Smooth muscle cell (in vitro differentiated cells): ENCODE measurements around the gene MLF1. TPM values are rescaled to one million over a fixed set of nuclear protein-coding genes. Genes with fewer than 3 reads are reported as not detected.
"Not testable (repeated sequence)": the region's sequence is repeated elsewhere in the genome, so short reads cannot be mapped to it uniquely, and the experiment has no call there.

Experiments
- DNase-seq: peaks from one replicate; lab custom pipeline; 2025; ENCODE audit not compliant: unreplicated experiment; lab: John Stamatoyannopoulos, UW
- H2AFZ ChIP-seq: fragments of 200-600 bp; sonication (generic); 2 replicates; pipeline ENCODE4 v1.6.0; 2016; ENCODE audit warnings: antibody characterized with exemption, low read depth, mild to moderate bottlenecking
- H3F3A ChIP-seq: fragments of 200-600 bp; sonication (generic); 2 replicates; pipeline ENCODE4 v1.6.0; 2017; ENCODE audit warnings: antibody characterized with exemption, low read depth
- H3K27ac ChIP-seq: fragments of 200-600 bp; sonication (generic); 2 replicates; pipeline ENCODE4 v1.5.1; 2016; ENCODE audit warnings: low read depth, mild to moderate bottlenecking
- H3K27me3 ChIP-seq: fragments of 200-600 bp; sonication (generic); 2 replicates; pipeline ENCODE4 v1.6.1; 2016; ENCODE audit warnings: low read depth, mild to moderate bottlenecking
- H3K36me3 ChIP-seq: fragments of 200-600 bp; sonication (generic); 2 replicates; pipeline ENCODE4 v1.5.1; 2016; ENCODE audit warnings: low read depth
- H3K4me1 ChIP-seq: fragments of 200-600 bp; sonication (generic); 2 replicates; pipeline ENCODE4 v1.5.1; 2016; ENCODE audit warnings: low read depth
- H3K4me2 ChIP-seq: fragments of 200-600 bp; sonication (generic); 2 replicates; pipeline ENCODE4 v1.6.0; 2016; ENCODE audit warnings: mild to moderate bottlenecking
- H3K4me3 ChIP-seq: fragments of 200-600 bp; sonication (generic); 2 replicates; pipeline ENCODE4 v1.5.1; 2016; ENCODE audit warnings: mild to moderate bottlenecking
- H3K79me2 ChIP-seq: fragments of 200-600 bp; sonication (generic); 2 replicates; pipeline ENCODE4 v1.6.0; 2016; ENCODE audit warnings: low read depth, mild to moderate bottlenecking
- H3K9ac ChIP-seq: fragments of 200-600 bp; sonication (generic); 2 replicates; pipeline ENCODE4 v1.6.0; 2016; ENCODE audit warnings: low read depth
- H3K9me3 ChIP-seq: fragments of 200-600 bp; sonication (generic); replicated peaks from 2 replicates; pipeline ENCODE4 v1.5.1; 2016; ENCODE audit warnings: low read depth
- H4K20me1 ChIP-seq: fragments of 200-600 bp; sonication (generic); 2 replicates; pipeline ENCODE4 v1.6.0; 2016; ENCODE audit warnings: low read depth
- WGBS: methylation state at CpG from one replicate; pipeline ENCODE4 v1.1.7; 2016; ENCODE audit warnings: low lambda C conversion rate; 5-methylcytosine and 5-hydroxymethylcytosine counted together
- polyA plus RNA-seq: library from polyadenylated mRNA; unstranded; fragments of >200 nt; fragmentation: Nextera tagmentation; extraction: Ambion mirVana; gene quantifications from 2 replicates; pipeline ENCODE4 v1.2.1, GENCODE V29; 2016
- total RNA-seq: library from RNA; depleted of rRNA; stranded (reverse); fragments of >200 nt; gene quantifications from 2 replicates; pipeline ENCODE4 v1.2.3, GENCODE V29; 2014
- TF ChIP-seq, protein P1 (sequence below): fragments of 200-600 bp; sonication (generic); IDR thresholded peaks from 2 replicates; pipeline ENCODE4 v1.5.1; 2017; ENCODE audit warnings: borderline replicate concordance, mild to moderate bottlenecking, antibody characterized with exemption; ENCODE audit not compliant: insufficient read depth, poor library complexity, severe bottlenecking

Gene MLF1
- total and polyA plus RNA-seq, 2 experiments from 2014 or later = 24.3 to 28.5 TPM

DNA sequence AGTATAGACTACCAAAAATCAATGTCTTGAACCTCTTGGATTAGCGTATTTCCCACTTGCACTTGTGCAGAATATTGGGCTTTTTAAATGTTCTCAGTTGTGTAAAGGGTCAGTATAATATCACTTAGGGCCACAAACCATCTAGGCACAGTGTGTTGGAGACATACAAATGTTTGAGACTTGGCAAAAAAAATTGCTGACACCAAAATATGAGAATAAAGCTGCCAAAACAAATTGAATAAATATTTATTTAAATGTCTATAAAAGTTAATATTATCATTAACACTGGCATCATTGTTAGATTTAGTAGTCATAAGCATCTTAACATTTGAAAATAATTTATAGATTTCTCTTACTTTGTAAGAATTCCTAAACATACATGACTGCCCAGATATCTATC lies 30.9 kb upstream of the MLF1 start:
- 86% methylated on average over 1 of the region's 1 CpG for WGBS
- no peak for DNase-seq
- TF ChIP-seq, protein P1, sequence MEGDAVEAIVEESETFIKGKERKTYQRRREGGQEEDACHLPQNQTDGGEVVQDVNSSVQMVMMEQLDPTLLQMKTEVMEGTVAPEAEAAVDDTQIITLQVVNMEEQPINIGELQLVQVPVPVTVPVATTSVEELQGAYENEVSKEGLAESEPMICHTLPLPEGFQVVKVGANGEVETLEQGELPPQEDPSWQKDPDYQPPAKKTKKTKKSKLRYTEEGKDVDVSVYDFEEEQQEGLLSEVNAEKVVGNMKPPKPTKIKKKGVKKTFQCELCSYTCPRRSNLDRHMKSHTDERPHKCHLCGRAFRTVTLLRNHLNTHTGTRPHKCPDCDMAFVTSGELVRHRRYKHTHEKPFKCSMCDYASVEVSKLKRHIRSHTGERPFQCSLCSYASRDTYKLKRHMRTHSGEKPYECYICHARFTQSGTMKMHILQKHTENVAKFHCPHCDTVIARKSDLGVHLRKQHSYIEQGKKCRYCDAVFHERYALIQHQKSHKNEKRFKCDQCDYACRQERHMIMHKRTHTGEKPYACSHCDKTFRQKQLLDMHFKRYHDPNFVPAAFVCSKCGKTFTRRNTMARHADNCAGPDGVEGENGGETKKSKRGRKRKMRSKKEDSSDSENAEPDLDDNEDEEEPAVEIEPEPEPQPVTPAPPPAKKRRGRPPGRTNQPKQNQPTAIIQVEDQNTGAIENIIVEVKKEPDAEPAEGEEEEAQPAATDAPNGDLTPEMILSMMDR = no peak
- H3K4me1 ChIP-seq = no peaks in the 10 kb centered on the region
- no peaks in the 10 kb centered on the region for H3K27me3 ChIP-seq
- no peak overlapping the region for H3K9ac ChIP-seq
- H3K9me3 ChIP-seq = no peaks in the 10 kb centered on the region
- H3K27ac ChIP-seq = no peak overlapping the region
- peak overlapping the region; percentile 93 for H2AFZ ChIP-seq
- H4K20me1 ChIP-seq = no peaks in the 10 kb centered on the region
- H3K36me3 ChIP-seq = no peaks in the 10 kb centered on the region
- no peak overlapping the region for H3K4me2 ChIP-seq
- no peaks in the 10 kb centered on the region for H3K79me2 ChIP-seq
- no peak overlapping the region for H3K4me3 ChIP-seq
- no peaks in the 10 kb centered on the region for H3F3A ChIP-seq

DNA sequence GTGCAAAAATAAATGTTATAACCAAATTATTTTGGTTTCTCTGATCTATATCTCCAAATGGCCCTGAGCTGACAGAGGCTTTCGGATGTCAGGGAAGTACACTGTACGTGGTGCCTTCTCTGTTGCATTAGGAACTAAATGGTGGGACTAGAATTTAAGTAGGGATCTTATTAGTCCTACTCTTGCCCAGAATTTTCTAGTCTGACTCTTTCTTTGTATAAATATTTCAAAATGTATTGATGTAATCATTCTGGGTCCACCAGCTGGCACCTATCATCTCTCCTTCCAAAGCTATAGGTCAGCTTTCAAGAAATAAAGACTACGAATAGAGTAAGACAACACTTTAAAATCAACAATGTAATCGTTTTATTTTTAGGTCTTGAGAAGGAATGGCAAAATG lies 22.3 kb upstream of the MLF1 start:
- Histone ChIP-seq H3K4me1 (no peaks in the 10 kb centered on the region), H3K9me3 (no peaks in the 10 kb centered on the region), H3K36me3 (no peaks in the 10 kb centered on the region), H3K4me2 (no peak overlapping the region), H3K27me3 (no peaks in the 10 kb centered on the region), H3K4me3 (no peak overlapping the region), H3F3A (no peaks in the 10 kb centered on the region), H2AFZ (no peak overlapping the region), H3K9ac (no peak overlapping the region), H4K20me1 (no peaks in the 10 kb centered on the region), H3K79me2 (no peaks in the 10 kb centered on the region), H3K27ac (no peak overlapping the region)
- TF ChIP-seq, protein P1 = no peak
- WGBS = 96% methylated on average over 4 of the region's 4 CpGs
- DNase-seq = no peak

DNA sequence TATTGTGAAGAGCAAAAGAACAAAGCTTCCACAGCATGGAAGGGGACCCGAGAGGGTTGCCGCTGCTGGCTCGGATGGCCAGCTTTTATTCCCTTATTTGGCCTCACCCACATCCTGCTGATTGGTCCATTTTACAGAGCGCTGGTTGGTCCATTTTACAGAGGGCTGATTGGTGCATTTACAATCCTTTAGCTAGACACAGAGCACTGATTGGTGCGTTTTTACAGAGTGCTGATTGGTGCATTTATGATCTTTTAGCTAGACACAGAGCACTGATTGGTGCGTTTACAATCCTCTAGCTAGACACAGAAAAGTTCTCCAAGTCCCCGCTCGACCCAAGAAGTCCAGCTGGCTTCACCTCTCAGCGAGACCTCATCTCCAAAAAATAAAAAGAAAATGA lies 21.1 kb upstream of the MLF1 start:
- H3K4me1 ChIP-seq, DNase-seq, H3F3A ChIP-seq, H3K79me2 ChIP-seq, H4K20me1 ChIP-seq, H2AFZ ChIP-seq, H3K9ac ChIP-seq, H3K9me3 ChIP-seq, H3K27ac ChIP-seq, H3K4me2 ChIP-seq, H3K36me3 ChIP-seq, H3K4me3 ChIP-seq, H3K27me3 ChIP-seq: not testable (repeated sequence)
- 97% methylated on average over 9 of the region's 9 CpGs for WGBS

DNA sequence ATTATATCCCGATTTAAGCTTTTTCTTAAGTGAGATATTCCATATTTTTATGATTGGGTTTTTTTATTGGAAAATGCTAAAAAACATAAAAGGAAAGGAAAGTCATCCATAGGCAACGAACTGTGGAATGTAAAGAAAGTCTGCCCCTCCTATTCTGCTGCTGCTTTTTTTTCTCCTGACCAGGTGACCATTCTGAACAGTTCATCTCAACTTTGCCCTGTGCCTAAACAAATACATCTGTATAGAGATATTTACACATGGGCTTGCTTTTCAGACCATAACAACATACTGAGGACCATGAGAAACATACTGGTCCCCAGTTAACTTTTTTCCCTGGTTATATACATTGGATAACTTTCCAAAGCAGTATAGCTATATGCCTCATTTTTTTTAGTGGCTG lies 18.9 kb upstream of the MLF1 start:
- no peaks in the 10 kb centered on the region for H3K4me1 ChIP-seq
- no peak overlapping the region for H3K27ac ChIP-seq
- no peaks in the 10 kb centered on the region for H3K79me2 ChIP-seq
- no peaks in the 10 kb centered on the region for H3F3A ChIP-seq
- TF ChIP-seq, protein P1 = no peak
- H4K20me1 ChIP-seq = no peaks in the 10 kb centered on the region
- H3K4me3 ChIP-seq = no peak overlapping the region
- H3K36me3 ChIP-seq = no peaks in the 10 kb centered on the region
- DNase-seq = no peak
- H2AFZ ChIP-seq = no peak overlapping the region
- no peaks in the 10 kb centered on the region for H3K27me3 ChIP-seq
- WGBS = 72% methylated on average over 2 of the region's 2 CpGs
- no peak overlapping the region for H3K9ac ChIP-seq
- H3K9me3 ChIP-seq = no peaks in the 10 kb centered on the region
- H3K4me2 ChIP-seq = no peak overlapping the region
